ENCODE results near the gene NDC80. TPM values are rescaled to one million over a fixed set of nuclear protein-coding genes. Genes with fewer than 3 reads are reported as not detected.

The NDC80 gene
- polyA plus RNA-seq, 1 donor (not counting 4 experiments of a cell fraction or from before 2014, with no cell fraction given) = 11.5 TPM

DNA sequence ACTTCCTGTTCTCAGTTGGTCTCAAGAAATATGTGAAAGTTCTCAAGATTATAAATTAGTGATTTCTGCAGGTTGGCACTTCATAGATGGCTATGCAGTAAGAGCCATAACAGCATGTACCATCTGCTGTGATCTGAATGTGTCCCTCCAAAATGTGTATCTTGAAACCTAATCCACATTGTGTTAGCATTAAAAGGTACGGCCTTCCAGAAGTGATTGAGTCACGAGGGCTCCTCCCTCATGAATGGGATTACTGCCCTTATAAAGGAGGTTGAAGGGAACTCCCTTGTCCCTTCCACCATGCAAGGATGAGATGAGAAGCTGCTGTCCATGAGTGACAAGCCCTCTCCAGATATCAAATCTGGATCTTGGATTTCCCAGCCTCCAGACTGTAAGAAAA lies 45.0 kb upstream of the NDC80 start:
- no peak for FAIRE-seq
- H3K9me1 ChIP-seq (ENCODE audit: control insufficient read depth, extremely low read depth, insufficient read depth, low read length) = no peaks in the 10 kb centered on the region
- dilution Hi-C loops (cut with MboI; ENCODE audit: extremely low pct_ligation_motif_present, low sequenced_read_pairs) = no loop called here

DNA sequence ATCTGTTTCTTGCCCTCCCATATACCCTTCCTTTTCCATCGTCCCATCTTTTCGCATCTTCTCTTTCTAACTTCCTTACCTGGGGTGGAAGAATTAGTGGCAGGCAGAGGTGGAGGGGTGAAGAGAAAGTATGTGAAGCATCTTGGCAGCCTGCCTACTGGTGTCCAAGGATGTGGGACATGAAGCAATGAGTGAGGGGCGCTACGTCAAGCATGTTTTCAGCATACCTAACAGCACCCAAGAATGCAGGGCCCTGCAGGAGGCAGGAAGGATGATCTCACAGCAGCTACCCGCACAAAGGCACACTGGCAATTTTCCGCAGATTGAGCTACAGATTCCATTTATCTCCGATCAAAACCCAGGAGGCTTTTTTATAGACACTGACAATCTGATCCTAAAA lies 42.2 kb upstream of the NDC80 start:
- TF ChIP-seq EZH2 (IDR thresholded peaks at IDR 0.05; ENCODE audit: low read length) = no peak
- TF ChIP-seq, protein P1, sequence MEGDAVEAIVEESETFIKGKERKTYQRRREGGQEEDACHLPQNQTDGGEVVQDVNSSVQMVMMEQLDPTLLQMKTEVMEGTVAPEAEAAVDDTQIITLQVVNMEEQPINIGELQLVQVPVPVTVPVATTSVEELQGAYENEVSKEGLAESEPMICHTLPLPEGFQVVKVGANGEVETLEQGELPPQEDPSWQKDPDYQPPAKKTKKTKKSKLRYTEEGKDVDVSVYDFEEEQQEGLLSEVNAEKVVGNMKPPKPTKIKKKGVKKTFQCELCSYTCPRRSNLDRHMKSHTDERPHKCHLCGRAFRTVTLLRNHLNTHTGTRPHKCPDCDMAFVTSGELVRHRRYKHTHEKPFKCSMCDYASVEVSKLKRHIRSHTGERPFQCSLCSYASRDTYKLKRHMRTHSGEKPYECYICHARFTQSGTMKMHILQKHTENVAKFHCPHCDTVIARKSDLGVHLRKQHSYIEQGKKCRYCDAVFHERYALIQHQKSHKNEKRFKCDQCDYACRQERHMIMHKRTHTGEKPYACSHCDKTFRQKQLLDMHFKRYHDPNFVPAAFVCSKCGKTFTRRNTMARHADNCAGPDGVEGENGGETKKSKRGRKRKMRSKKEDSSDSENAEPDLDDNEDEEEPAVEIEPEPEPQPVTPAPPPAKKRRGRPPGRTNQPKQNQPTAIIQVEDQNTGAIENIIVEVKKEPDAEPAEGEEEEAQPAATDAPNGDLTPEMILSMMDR (optimal IDR thresholded peaks at IDR 0.05 in 1 of 3, IDR thresholded peaks at IDR 0.05 in 1 of 3, conservative IDR thresholded peaks at IDR 0.05 in 1 of 3; ENCODE audit: extremely low read depth in 1 of 3, insufficient read depth in 2 of 3, low read length in 3 of 3) = no peak
- H4K20me1 ChIP-seq (ENCODE audit: control insufficient read depth, extremely low read depth, insufficient read depth, low read length) = no peaks in the 10 kb centered on the region
- dilution Hi-C loops (cut with MboI; ENCODE audit: extremely low pct_ligation_motif_present, low sequenced_read_pairs) = no loop called here
- FAIRE-seq (no peak), DNase-seq (ENCODE audit: low read depth, low spot score) (no peak)
- no peaks in the 10 kb centered on the region for H3K27me3 ChIP-seq (ENCODE audit: control insufficient read depth, extremely low read depth, insufficient read depth, low read length)
- no peak overlapping the region for H3K27ac ChIP-seq (ENCODE audit: control insufficient read depth, insufficient read depth, low read length)
- no peak overlapping the region for H3K4me3 ChIP-seq (ENCODE audit: control insufficient read depth in 2 of 3, extremely low read depth in 1 of 3, insufficient read depth in 2 of 3, low read depth in 1 of 3, low read length in 3 of 3)
- H3K79me2 ChIP-seq (ENCODE audit: control insufficient read depth, insufficient read depth, low read length) = no peaks in the 10 kb centered on the region
- no peak overlapping the region for H3K9ac ChIP-seq (ENCODE audit: control insufficient read depth, extremely low read depth, insufficient read depth, low read length)
- no peaks in the 10 kb centered on the region for H3K9me1 ChIP-seq (ENCODE audit: control insufficient read depth, extremely low read depth, insufficient read depth, low read length)
- no peak overlapping the region for H2AFZ ChIP-seq (ENCODE audit: control insufficient read depth, low read length)
- H3K4me2 ChIP-seq (ENCODE audit: control insufficient read depth, extremely low read depth, insufficient read depth, low read depth, low read length) = no peak overlapping the region
- no peaks in the 10 kb centered on the region for H3K4me1 ChIP-seq (ENCODE audit: control insufficient read depth, extremely low read depth, insufficient read depth, low read length)
- H3K9me3 ChIP-seq (ENCODE audit: control insufficient read depth, low read depth, low read length) = no peaks in the 10 kb centered on the region
- no peaks in the 10 kb centered on the region for H3K36me3 ChIP-seq (ENCODE audit: control insufficient read depth in 2 of 2, extremely low read depth in 1 of 2, insufficient read depth in 2 of 2, low read length in 2 of 2)

More for the DNA sequence above, 45.0 kb upstream of the NDC80 start:
- H3K4me1 ChIP-seq (ENCODE audit: control insufficient read depth, extremely low read depth, insufficient read depth, low read length) = no peaks in the 10 kb centered on the region
- H3K27ac ChIP-seq (ENCODE audit: control insufficient read depth, insufficient read depth, low read length) = no peak overlapping the region
- DNase-seq (ENCODE audit: low read depth, low spot score) = no peak
- no peaks in the 10 kb centered on the region for H3K27me3 ChIP-seq (ENCODE audit: control insufficient read depth, extremely low read depth, insufficient read depth, low read length)
- no peak overlapping the region for H2AFZ ChIP-seq (ENCODE audit: control insufficient read depth, low read length)
- H3K9ac ChIP-seq (ENCODE audit: control insufficient read depth, extremely low read depth, insufficient read depth, low read length) = no peak overlapping the region
- H3K79me2 ChIP-seq (ENCODE audit: control insufficient read depth, insufficient read depth, low read length) = no peaks in the 10 kb centered on the region
- H3K36me3 ChIP-seq (ENCODE audit: control insufficient read depth in 2 of 2, extremely low read depth in 1 of 2, insufficient read depth in 2 of 2, low read length in 2 of 2) = no peaks in the 10 kb centered on the region
- no peaks in the 10 kb centered on the region for H4K20me1 ChIP-seq (ENCODE audit: control insufficient read depth, extremely low read depth, insufficient read depth, low read length)
- no peak overlapping the region for H3K4me2 ChIP-seq (ENCODE audit: control insufficient read depth, extremely low read depth, insufficient read depth, low read depth, low read length)
- H3K4me3 ChIP-seq (ENCODE audit: control insufficient read depth in 2 of 3, extremely low read depth in 1 of 3, insufficient read depth in 2 of 3, low read depth in 1 of 3, low read length in 3 of 3) = no peak overlapping the region
- no peaks in the 10 kb centered on the region for H3K9me3 ChIP-seq (ENCODE audit: control insufficient read depth, low read depth, low read length)
- no peak for TF ChIP-seq EZH2 (IDR thresholded peaks at IDR 0.05; ENCODE audit: low read length)
- TF ChIP-seq, protein P1 (optimal IDR thresholded peaks at IDR 0.05 in 1 of 3, IDR thresholded peaks at IDR 0.05 in 1 of 3, conservative IDR thresholded peaks at IDR 0.05 in 1 of 3; ENCODE audit: extremely low read depth in 1 of 3, insufficient read depth in 2 of 3, low read length in 3 of 3) = no peak

Measured in keratinocyte (primary cell).